Thoracic aorta (tissue), 2 donors: ENCODE data around the gene LSM14A. TPM values are rescaled to one million over a fixed set of nuclear protein-coding genes. Genes with fewer than 3 reads are reported as not detected.
"Not testable (repeated sequence)": the region's sequence is repeated elsewhere in the genome, so short reads cannot be mapped to it uniquely, and the experiment has no call there.

Source experiments
- ATAC-seq: fragments of 150-250 bp; one replicate; pipeline ENCODE4 v1.8.0; 2017; ENCODE audit warnings: low read depth; ENCODE audit not compliant: insufficient number of reproducible peaks, low FRiP score
- DNase-seq: peaks from one replicate; pipeline ENCODE4 v3.0.0-alpha.2; 2020; ENCODE audit warnings: low spot score
- H3K27ac ChIP-seq, 2 donors: fragments of 200-600 bp; sonication (generic); 1 replicate in 1 of 2; 2 replicates in 1 of 2; pipeline ENCODE4 v1.5.1; 2016; ENCODE audit warnings: mild to moderate bottlenecking in 2 of 2, moderate library complexity in 2 of 2
- H3K27me3 ChIP-seq: fragments of 200-600 bp; sonication (generic); replicated peaks from 2 replicates; pipeline ENCODE4 v1.6.0; 2016; ENCODE audit warnings: mild to moderate bottlenecking; ENCODE audit not compliant: insufficient read depth
- H3K36me3 ChIP-seq: fragments of 200-600 bp; sonication (generic); one replicate; pipeline ENCODE4 v1.5.1; 2016
- H3K4me1 ChIP-seq, 2 donors: fragments of 200-600 bp; sonication (generic); 1 replicate in 1 of 2; 2 replicates in 1 of 2; pipeline versions ENCODE4 v1.5.1 to v1.6.0; 2016; ENCODE audit warnings: low read depth in 2 of 2, mild to moderate bottlenecking in 1 of 2; ENCODE audit not compliant: control insufficient read depth in 1 of 2
- H3K4me3 ChIP-seq: fragments of 200-600 bp; sonication (generic); 2 replicates; pipeline ENCODE4 v1.5.1; 2016; ENCODE audit warnings: mild to moderate bottlenecking
- H3K9me3 ChIP-seq: fragments of 200-600 bp; sonication (generic); 2 replicates; pipeline ENCODE4 v1.5.1; 2016
- total RNA-seq, 2 donors: library from RNA; depleted of rRNA; stranded (reverse); fragments of >200 nt; gene quantifications; one replicate each; pipeline versions ENCODE4 v1.1.0 to v1.2.3, GENCODE V29; 2016
- TF ChIP-seq, protein P1 (sequence below): fragments of 200-600 bp; sonication (generic); IDR thresholded peaks from one replicate; pipeline ENCODE4 v1.5.1; 2019; ENCODE audit warnings: antibody characterized with exemption

LSM14A gene
- total RNA-seq, 2 donors from 2014 or later: 79.1 to 133 TPM

DNA sequence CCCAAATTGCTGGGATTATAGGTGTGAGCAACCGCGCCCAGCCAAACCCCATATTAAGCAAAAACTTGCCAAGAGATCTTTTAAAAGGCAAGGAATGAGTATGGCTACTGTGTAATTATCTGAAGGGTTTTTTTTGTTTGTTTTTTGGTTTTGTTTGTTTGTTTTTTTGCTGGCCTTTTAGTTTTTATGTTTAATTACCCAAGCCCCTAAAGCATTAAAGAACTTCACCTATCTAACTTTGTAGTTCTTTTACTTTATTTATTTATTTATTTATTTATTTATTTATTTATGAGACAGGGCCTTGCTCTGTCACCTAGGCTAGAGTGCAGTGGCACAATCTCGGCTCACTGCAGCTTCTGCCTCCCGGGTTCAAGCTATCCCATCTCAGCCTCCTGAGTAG lies 41.7 kb downstream of the LSM14A start:
- peaks cover 10 to 13% of the 10 kb centered on the region in 2 donors for H3K4me1 ChIP-seq
- peaks cover 11% of the 10 kb centered on the region for H3K36me3 ChIP-seq
- H3K27ac ChIP-seq: no peak overlapping the region
- TF ChIP-seq, protein P1, sequence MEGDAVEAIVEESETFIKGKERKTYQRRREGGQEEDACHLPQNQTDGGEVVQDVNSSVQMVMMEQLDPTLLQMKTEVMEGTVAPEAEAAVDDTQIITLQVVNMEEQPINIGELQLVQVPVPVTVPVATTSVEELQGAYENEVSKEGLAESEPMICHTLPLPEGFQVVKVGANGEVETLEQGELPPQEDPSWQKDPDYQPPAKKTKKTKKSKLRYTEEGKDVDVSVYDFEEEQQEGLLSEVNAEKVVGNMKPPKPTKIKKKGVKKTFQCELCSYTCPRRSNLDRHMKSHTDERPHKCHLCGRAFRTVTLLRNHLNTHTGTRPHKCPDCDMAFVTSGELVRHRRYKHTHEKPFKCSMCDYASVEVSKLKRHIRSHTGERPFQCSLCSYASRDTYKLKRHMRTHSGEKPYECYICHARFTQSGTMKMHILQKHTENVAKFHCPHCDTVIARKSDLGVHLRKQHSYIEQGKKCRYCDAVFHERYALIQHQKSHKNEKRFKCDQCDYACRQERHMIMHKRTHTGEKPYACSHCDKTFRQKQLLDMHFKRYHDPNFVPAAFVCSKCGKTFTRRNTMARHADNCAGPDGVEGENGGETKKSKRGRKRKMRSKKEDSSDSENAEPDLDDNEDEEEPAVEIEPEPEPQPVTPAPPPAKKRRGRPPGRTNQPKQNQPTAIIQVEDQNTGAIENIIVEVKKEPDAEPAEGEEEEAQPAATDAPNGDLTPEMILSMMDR: no peak
- no peak overlapping the region for H3K4me3 ChIP-seq
- no peaks in the 10 kb centered on the region for H3K27me3 ChIP-seq
- no peaks in the 10 kb centered on the region for H3K9me3 ChIP-seq
- no peak for DNase-seq
- ATAC-seq: no peak

DNA sequence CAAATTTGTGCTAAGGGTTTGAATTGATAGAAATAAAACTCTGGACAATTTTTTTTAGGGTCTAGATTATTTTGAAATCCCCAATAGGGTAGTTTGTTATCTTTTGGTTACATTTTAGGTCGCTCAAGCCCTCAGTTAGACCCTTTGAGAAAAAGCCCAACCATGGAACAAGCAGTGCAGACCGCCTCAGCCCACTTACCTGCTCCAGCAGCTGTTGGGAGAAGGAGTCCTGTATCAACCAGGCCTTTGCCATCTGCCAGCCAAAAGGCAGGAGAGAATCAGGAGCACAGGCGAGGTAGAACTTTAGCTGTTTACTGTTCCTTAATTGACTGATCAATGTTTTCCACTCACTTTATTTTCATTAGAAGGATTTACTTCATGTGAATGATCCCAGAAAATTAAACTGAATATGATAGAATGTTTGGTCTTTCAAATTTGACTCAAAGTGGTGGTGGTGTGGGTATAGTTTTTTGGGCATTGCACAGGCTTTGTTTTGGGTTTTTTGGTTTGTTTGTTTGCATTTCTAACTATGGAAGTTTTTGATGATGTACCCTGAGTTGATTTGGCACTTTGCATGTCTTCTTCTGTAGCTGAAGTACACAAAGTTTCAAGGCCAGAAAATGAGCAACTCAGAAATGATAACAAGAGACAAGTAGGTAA lies 42.8 kb downstream of the LSM14A start:
- H3K4me1 ChIP-seq: peaks cover 10 to 13% of the 10 kb centered on the region in 2 donors
- no peak for ATAC-seq
- no peak overlapping the region for H3K4me3 ChIP-seq
- H3K36me3 ChIP-seq: peaks cover 14% of the 10 kb centered on the region
- H3K27ac ChIP-seq: no peak overlapping the region
- no peaks in the 10 kb centered on the region for H3K27me3 ChIP-seq
- H3K9me3 ChIP-seq: no peaks in the 10 kb centered on the region
- TF ChIP-seq, protein P1: no peak
- no peak for DNase-seq

DNA sequence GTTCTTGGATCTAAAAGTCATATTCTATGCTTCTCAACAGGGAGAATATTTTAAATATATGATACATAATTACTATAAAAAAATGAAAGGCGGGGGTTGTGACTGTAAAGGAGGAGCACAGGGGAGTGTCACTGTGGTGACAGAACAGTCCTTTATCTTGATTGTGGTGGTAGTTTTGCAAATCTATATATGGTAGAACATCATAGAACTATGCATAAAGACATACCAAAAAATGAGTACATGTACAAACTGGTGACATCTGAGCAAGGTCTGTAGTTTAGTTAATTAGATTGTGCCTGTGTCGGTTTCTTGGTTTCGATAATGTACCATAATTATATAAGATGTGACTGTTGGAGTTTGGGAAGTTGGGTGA lies 43.3 kb downstream of the LSM14A start:
- Histone ChIP-seq H3K4me3 (no peak overlapping the region), H3K36me3 (peaks cover 9% of the 10 kb centered on the region), H3K27me3 (no peaks in the 10 kb centered on the region), H3K9me3 (no peaks in the 10 kb centered on the region), H3K27ac (no peak overlapping the region), H3K4me1 (peaks cover 10 to 13% of the 10 kb centered on the region in 2 donors)
- ATAC-seq (no peak), DNase-seq (no peak)
- TF ChIP-seq, protein P1: no peak

DNA sequence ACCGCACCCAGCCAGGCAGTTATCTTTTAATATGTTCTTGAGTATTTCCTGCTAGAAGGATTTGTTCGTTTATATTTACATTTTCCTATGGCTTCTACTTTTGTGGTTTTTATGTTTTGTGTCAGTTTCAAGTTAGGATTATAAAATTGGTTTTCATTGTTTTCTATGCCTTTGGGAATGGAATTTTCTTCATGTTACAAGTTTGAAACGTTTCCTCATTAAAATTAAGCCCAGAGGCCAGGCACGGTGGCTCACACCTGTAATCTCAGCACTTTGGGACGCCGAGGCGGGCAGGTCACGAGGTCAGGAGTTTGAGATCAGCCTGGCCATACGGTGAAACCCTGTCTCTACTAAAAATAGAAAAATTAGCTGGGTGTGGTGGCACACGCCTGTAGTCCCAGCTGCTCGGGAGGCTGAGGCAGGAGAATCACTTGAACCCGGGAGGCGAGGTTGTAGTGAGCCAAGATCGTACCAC lies 44.5 kb downstream of the LSM14A start:
- peaks cover 11% of the 10 kb centered on the region for H3K36me3 ChIP-seq
- H3K27me3 ChIP-seq, DNase-seq, H3K4me3 ChIP-seq, H3K9me3 ChIP-seq, H3K27ac ChIP-seq, ATAC-seq: not testable (repeated sequence)
- peaks cover 10 to 13% of the 10 kb centered on the region in 2 donors for H3K4me1 ChIP-seq

DNA sequence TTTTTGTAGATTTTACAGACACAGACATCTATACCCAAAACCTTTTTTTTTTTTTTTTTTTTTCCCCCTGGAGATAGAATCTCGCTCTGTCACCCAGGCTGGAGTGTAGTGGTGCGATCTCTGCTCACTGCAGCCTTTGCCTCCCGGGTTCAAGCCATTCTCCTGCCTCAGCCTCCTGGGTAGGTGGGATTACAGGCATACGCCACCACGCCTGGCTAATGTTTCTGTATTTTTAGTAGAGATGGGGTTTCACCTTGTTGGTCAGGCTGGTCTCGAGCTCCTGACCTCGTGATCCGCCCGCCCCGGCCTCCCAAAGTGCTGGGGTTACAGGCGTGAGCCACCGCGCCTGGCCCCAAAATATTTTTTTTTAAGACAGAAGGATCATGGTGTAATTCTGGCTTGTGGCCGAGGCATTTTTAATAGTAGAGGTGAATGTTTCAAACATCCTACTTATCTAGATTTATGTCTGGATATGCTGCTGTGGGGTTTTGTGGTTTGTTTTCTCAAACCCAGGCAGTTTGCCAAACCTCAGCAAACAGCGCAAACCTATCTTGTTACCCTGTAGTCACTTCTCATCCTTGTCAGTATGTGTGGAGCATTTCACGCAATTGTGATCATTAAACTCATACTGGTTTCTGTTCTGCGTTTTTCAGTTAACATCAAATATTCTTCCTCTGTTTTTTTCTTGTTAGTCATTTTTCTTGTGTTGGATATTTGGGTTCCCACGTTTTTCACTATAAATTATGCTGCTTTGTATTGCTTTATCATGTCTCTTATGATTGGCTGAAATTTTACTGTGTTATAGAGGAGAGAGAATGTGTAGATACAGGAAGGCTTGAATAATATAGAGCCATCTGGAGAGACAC lies 45.9 kb downstream of the LSM14A start:
- TF ChIP-seq, protein P1: no peak
- DNase-seq (no peak), ATAC-seq (no peak)
- H3K4me1 ChIP-seq: peaks cover 10 to 13% of the 10 kb centered on the region in 2 donors
- no peak overlapping the region for H3K4me3 ChIP-seq
- H3K9me3 ChIP-seq: no peaks in the 10 kb centered on the region
- H3K36me3 ChIP-seq: peaks cover 21% of the 10 kb centered on the region
- H3K27ac ChIP-seq: peak overlapping the region; percentile 13 to 33
- H3K27me3 ChIP-seq: no peaks in the 10 kb centered on the region
